C1 segment of cervical spinal cord (tissue), 14 donors: ENCODE results near the gene ADAMTSL2.
A peak's percentile ranks its signal among the peaks of the same experiment; 100 is the strongest.

Source experiments
- DNase-seq, 14 donors: peaks; one replicate each; lab custom pipeline; 2025; lab: John Stamatoyannopoulos, UW

ADAMTSL2 gene

DNA sequence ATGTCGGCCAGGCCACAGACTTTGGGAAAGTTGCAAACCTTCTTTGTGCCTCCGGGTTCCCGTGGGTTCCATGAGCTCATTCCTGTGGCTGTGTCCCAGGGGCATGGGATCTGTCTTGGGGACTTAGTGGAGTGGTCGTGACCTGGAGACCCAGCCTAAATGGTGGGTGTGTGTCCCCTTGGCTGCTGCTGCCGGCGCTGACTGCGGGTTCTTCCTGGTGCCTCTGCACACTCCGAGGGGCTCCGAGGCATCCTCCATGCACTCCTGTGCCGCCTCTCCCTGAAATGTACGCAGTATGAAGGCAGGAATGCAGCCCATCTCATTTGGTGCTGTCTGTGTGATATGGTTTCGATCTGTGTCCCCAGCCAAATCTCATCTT is 34.6 kb upstream of the ADAMTSL2 start:
- no peak for DNase-seq

DNA sequence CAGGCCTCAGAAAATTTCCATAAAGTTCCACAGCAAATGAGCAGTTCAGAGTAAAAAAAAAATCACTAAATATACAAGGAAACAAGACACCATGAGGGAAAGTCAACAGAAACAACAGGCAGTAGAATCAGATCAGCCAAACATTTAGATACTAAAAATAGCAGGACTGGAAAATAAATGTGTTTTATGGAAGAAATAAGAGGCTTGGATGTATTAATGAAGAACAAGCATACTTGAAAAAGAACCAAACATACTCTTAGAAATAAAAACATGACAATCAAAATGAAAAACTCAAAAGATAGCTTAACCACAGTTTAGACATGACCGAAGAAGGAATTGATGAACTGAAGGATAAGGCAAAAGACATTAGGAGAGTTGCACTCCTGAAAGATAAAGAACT is 32.4 kb upstream of the ADAMTSL2 start:
- no peak for DNase-seq

DNA sequence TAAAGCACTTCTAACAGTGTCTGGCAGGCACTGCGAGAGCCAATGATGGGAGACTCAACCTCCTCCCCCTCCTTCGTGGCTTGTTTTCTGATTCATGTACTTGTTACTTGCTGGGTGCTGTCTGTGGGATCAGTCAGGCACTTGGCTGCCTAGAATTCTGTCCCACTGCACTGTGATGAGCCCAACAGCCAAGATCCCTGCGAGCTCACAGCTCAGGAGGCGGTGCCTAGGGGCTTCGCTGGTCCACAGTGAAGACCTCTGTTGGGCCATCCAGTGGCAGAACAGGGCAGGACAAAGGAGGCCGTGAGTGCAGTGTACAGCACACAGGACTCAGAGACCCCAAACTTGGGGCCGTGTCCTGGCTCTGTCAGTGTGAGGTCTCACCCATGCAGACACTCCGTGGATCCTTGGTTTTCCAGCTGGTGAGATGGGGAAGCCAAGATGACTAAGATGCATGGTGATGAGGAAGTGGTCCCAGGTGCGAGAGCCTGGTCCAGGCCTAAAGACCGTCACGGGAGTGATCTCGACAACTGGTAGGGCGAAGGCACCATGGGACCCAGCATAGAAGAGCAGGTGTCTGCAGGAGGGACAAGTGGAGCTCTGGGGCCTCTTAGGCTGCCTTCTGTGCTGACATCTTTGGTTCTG is 29.2 kb upstream of the ADAMTSL2 start:
- DNase-seq, result no peak

DNA sequence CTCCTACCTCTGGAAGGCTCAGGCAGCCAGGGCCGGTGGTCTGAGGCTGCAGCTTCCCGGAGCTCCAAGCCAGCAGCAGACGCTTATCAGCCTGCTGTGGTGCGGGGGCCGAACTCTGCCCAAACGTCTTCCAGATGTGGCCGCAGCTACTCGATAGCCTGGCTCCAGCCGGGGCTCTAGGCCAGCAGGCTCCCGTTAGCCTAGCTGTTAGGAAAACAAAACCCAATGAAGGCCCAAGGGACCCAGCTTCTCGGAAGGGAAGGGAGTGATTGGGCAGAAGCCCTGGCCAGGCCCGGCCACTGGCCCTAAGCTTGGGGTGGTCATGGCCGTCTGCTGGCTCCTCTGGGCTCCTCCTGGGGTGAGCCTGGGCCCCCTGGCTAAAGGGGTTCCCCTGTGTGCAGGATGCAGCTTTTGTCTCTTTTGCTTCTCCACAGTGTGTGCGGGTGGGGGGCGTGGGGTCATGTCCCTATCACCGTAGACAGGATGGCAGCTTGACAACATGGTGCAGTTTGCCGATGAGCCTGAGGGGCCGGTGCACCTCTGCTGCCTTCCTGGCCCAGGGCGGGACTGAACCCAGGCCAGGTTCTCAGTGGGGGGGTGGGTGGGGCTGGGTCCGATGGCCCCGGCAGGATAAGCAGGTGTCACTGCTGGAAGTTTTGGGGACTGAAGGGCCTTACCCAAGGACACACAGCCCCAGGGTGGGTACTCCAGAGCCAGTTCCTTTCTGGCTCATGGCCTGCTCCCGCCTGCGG is 28.4 kb upstream of the ADAMTSL2 start:
- DNase-seq, result no peak

DNA sequence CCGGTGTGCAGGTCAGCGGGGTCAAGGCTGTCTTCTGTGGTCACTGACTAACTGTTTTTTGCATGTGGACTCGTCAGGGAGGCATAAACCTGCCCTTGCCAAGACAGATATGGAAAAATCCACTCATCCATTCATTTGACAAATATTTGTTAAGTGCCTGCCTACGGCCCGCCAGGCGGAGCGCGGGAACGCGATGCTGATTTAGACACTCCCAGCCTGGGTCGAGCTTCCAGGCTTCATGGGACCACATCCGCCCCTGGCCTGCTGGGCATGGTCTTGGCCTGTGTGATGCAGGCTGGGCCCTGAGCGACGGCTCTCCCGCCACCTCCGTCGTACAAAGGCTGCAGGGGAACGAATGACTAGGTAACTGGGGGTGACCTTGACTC is 27.9 kb upstream of the ADAMTSL2 start:
- DNase-seq, result no peak

DNA sequence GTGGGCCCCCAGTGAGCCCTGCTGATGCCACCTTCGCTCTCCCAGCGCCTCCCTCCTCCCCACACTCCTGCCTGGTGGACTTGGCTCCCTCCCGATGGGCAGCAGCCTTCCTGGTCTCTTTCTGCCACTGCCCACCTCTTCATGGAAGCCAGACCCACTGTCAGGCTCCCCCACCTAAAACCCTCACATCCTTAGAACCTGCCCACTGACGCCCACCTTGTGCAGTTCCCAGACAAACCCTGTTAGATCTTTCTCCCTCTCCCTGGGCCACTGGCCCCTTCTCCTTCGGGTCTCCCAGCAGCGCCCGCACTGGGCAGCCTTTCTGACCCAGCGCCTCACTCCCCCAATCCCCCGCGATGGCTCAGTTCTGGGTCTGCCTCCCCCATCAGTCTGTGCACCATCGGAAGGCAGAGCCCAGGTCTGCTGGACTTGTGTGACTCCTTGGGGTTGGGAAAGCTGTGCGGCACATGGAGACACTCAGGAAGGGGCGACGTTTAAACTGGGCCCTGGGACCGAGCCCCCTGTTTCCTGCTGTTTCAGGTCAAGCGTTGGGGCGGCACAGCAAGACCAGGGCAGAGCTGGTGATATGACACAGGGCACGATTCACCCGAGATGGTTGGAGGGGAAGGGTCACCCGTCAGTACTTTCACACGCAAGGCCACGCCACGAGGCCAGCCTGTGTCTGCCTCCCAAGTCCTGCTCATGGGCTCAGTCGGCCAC is 27.1 kb upstream of the ADAMTSL2 start:
- no peak for DNase-seq

DNA sequence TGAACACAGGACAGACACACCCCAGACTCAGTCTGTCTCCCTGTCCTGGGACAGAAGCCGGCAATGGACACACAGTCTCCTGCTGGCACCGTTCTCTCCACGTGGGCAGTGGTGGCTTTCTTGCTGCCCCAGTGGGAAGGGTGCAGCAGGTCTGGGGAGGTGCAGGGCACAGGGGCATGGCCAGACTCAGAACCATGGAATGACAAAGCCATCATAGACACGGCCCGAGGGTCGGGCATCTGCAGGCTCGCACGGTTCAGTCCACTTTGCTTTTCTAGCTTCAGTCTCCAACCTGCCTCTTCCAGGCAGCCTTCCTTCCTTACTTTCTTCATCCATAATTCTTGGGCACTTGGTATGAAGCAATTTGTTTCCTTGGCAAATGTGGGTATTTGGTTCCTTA is 26.5 kb upstream of the ADAMTSL2 start:
- no peak for DNase-seq

DNA sequence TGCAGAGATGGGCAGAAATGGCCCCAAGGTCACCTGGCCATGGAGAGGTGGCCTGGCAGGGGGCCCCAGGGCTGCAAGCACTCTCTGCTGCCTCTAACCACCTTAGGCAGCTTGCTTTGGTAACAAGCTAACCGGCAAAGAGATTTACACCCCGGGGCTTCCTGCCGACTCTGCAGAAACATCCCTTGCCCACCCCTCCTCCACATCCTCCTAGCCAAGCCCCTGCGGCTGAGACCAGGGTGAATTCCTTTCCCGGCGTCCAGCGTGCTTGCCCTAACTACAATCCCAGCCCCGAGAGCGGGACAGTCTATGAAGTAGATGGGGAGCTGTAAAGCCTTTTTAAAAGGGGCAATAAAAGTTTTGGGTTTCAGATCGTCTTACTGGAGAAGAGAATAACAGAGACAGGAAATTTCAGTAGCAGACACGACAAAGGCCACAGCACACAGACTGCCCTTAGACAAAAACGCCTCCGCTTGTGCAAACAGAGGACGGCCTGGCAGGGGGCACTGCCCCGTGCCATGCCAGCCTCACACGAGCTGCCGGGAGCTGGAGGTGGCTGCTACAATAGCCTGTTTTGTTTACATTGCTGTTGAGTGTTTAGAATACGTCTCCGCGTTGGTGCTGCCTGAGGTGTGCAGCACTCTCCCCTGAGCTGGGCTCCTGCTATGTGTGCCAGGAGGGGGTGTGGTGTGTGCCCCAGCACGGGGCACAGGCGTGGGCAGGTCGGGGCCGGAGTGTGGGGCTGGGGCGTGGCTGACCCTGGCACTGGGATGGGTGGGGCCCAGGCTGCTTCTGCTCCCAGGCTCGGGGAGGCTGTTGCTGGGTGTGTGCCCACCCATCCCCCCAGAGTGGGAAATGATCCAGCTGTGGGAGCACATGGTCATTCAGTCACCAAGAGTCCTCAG is 25.1 kb upstream of the ADAMTSL2 start:
- peak in 9 of 14 donors; percentile 13 to 68 (median 54) for DNase-seq

DNA sequence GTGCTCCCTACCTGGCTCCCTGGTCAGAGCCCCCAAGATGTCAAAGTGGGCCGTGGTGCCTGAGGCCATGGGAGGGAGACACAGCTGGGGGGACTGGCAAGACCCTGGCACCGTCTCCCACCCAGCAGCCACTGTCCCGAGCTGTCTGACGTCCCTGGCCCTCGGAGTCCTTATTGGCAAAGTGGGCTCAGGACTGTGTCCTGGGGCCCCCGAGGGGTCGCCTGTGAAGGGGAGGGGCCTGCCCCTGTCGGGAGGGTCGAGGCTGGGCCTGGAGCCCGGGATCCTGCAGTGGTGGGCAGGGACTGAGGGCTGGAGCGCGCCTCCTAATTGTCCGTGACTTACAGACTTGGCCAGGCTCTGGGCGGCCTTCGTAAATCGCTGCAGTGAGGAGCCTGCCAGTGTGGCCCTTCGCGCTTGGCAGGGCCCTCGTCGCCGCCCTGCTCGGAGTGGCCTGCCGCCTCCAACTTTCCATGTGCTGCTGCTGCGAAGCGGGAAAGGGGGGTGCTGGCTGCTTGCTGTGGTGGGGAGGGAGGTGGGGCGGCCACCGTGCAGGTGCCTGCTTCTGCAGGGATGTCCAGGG is 23.5 kb upstream of the ADAMTSL2 start:
- DNase-seq, result no peak

DNA sequence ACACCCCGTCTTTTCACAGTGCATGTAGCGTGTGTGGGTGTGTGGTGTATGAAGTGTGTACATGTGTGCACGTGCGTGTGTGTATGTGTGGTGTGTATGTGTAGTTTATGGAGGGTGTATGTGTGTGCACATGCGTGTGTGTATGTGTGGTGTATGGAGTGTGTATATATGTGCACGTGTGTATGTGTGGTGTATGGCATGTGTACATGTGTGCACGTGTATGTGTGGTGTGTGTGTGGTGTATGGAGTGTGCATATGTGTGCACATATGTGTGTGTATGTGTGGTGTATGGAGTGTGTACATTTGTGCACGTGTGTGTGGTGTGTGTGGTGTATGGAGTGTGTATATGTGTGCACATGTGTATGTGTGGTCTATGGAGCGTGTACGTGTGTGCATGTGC is 22.9 kb upstream of the ADAMTSL2 start:
- no peak for DNase-seq

DNA sequence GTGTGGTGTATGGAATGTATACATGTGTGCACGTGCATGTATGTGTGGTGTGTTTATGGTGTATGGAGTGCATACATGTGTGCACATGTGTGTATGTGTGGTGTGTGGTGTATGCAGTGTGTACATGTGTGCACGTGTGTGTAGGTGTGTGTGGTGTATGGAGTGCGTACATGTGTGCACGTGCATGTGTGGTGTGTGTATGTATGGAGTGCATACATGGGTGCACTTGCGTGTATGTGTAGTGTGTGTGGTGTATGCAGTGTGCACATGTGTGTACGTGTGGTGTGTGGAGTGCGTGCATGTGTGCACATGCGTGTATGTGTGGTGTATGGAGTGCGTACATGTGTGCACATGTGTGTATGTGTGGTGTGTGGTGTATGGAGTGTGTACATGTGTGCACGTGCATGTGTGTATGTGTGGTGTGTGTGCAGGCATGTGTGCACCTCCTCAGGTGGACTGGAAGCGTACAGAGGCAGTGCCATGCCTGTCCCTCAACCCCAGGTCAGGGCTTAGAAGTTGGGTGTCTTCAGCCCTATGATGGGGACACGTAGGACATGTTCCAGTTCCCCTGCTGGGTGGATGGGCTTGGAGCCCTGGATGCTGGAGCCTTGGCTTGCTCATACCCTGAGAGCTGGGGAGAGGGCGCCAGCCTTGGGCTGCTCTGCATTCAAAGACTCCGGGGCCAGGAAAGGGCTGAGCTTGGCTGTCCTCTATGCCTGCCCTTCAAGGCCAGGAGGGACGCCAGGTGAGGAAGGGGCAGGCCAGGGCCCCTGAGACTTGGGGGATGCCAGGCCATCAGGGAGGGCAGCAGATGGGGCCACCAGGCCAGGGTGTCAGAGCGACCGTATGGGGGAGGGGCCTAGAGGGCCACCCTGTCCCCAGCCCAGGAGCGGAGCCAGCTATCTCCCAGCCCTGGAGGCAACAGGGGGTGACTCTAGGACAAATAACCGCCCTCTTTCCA is 22.0 kb upstream of the ADAMTSL2 start:
- DNase-seq, result no peak

DNA sequence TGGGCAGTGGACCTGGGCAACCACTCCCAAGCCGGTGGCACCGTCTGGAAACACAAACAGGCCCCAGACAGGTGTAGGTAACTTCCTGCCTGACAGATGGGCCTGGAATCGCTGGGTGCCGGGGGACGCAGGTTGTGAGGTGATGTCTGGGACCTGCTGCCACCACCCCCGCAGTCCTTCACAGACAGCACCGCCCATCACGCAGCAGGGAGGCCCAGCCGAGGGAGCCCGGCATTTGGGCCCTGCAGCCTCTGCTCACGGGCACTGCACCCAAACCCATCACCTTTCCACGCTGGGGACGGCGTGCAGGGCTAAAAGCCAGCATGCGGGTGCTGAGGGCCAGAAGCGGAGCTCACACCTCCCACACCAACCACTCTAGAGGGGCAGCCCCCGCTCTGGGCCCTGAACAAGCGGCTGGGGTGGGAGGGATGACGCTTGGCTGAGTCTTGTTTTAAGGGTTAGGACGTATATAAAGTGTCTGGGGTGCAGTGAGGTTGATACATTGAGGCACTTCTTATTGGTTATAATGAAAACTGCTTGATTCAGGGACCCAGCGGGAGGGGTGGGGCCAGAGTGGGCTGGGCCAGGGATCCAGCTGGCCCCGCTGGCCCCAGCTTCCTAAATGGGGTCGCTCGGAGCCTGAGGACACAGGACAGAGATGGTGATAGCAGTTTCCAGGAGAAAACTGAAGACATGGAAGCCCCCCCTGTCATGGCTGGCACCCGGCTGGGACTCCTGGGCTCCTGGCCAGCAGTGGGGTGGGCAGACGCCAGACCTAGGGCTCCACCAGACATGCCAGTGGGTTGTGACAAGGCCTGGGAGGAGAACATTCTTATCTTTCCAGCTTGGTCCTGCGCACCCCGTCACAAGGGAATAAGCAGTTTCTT is 21.0 kb upstream of the ADAMTSL2 start:
- DNase-seq, result no peak

DNA sequence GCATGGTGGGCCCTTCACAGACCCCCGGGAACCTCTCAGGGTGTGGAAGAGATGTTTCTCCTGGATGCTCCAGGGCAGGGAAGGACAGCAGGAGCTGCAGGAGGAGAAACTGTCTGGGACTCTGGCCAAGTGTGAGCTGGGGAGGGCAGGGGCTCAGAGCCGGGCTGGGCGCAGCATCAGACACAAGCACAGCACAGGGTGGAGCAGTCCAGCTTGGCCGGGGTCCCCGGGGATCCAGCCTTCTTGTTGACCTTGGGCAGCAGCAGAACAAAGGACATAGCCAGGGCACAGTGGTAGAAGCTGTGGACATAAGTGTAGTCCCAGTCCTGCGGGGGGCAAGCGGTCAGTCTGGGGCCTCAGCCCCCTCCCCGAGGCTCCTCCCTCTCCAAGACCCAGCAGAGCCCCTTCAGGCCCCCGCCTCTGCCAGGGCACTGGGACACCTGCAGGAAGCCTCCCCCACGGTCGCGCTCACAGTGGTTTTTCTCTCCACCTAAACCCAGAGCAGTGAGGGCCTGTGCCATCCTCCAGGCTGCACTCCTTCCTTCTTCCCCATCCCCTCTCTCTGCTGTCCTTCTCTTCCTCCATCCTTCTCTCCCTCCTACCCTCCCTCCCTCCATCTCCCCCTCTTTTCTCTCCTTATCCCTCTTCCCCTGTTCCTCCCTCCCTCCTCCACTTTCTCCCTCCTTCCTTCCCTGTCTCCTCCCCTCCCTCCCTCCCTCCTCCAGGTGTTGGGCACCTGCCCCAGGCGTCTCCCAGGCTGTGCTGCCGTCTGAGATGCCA is 19.9 kb upstream of the ADAMTSL2 start:
- peak in 11 of 14 donors; percentile 7 to 68 (median 27) for DNase-seq

DNA sequence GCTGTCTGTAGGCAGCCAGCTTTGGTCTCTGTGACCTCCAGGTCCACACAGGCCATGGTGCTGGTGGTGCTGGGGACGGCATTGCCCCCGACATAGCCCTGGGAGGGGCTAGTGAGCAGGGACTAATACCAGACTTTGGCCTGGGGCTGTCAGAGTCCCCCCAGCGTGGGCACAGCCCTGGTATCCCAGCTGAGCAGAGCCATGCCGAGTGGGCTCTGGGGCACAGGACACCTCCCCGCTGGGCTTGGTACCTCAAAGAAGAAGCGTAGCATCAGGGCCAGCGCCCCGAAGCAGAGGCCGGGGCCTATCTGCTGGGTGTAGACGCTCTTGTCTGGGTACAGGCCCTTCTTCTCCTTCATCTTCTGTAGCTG is 19.3 kb upstream of the ADAMTSL2 start:
- no peak for DNase-seq

DNA sequence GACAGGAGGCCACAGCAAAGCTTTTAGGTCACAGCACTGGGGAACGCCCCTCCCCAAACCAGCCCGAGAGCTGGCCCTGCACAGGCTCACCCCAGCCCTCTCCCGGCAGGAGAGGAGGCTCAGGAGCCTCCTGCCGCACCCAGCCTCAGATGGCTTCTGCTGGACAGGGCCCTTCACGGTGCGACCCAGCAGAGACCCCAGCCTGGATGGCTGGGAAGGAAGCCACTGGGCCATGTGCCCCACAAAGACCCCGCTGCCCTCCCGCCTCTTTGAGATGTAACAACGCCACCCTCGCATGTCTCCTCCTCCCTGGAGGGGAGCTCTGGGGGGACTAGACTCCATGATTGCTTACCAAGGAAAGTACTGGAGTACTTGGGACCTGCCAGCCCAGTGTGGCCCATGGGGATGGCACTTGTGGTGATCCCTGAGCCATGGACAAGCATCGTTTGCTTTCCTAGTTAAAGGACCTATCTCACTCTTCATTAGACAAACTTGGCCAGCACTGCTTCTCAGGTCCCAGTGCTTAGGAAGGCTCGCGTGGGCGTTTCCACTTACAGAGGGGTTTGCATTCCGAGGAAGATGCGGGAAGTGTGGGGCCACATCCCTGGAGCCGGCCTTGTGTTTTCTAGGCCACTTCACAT is 18.8 kb upstream of the ADAMTSL2 start:
- no peak for DNase-seq

DNA sequence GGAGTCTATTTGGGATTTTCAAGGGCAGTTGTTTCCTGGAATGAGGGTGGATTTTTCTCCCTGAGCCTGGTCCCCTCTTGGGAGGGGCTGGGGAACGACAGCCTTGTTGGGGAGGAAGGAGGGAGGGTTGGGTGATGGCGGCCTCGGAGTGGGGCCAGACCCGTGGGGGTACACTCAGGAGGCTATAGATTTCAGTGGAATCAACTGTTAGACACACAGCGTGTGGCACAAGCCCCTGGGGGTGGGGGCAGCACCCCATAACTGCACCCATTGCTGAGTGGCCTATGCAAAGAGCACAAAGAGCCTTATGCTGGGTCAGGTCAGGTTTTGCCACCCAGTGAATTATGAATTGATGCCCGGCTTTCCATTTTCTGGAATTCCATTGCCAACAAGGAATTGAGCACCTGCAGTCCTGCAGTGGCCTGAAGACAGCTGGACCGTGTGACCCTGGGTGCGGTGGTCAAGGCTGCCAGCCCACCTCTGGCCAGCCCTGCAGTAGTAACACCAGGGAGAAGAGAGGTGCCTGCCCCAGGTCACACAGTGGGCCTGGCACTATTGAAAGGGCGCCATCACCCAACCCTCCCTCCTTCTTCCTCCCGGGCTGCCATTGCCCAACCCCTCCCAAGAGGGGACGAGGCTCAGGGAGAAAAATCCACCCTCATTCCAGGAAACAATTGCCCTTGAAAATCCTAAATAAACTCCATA is 18.1 kb upstream of the ADAMTSL2 start:
- no peak for DNase-seq

DNA sequence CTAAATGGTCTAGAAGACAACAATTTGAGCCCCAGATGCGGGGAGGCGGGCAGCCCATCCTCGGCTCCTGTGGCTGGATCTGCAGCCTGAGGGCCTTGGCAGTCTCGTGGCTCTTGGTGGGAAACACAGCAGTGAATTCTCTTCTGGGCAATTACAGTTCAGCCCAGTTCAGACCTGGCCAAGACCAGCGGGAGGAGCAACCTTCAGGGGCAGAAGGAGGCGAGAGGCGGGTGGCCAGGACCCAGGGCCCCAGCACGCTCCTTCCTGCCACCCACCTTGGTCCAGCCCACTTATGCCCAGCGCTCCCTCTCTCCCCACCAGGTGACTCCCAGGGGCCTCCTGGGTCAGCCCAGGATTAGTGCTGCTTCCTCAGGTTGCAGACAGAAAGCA is 17.5 kb upstream of the ADAMTSL2 start:
- DNase-seq, result no peak
